Stomach (tissue), 9 donors: ENCODE measurements around the gene LRFN2. TPM values are rescaled to one million over a fixed set of nuclear protein-coding genes. Genes with fewer than 3 reads are reported as not detected.

Experiments used
- DNase-seq, 2 donors: peaks; one replicate each; pipeline versions ENCODE4 v3.0.0 to v3.0.0-alpha.2; 2013 to 2019
- H3K27ac ChIP-seq, 5 donors: fragments of 200-600 bp in 4 of 5; sonication (generic) in 4 of 5; one replicate each; pipeline ENCODE4 v1.5.1; 2013 to 2019; ENCODE audit warnings: mild to moderate bottlenecking in 1 of 5, moderate library complexity in 1 of 5
- H3K27me3 ChIP-seq, 3 donors: fragments of 200-600 bp; sonication (generic); one replicate each; pipeline ENCODE4 v1.5.1; 2017 to 2019; ENCODE audit warnings: mixed run types in 1 of 3
- H3K36me3 ChIP-seq, 4 donors: fragments of 200-600 bp; sonication (generic); 1 replicate in 3 of 4; 2 replicates in 1 of 4; pipeline ENCODE4 v1.5.1; 2016 to 2019
- H3K4me1 ChIP-seq, 4 donors: fragments of 200-600 bp; sonication (generic); one replicate each; pipeline ENCODE4 v1.5.1; 2016 to 2019
- H3K4me3 ChIP-seq, 4 donors: fragments of 200-600 bp; sonication (generic) in 3 of 4; one replicate each; pipeline ENCODE4 v1.5.1; 2016 to 2019; ENCODE audit warnings: mild to moderate bottlenecking in 1 of 4
- H3K9me3 ChIP-seq, 4 donors: fragments of 200-600 bp; sonication (generic); one replicate each; pipeline ENCODE4 v1.5.1; 2016 to 2019
- EP300 ChIP-seq: sonication (generic); formaldehyde crosslinking; IDR thresholded peaks from one replicate; pipeline ENCODE4 v1.6.1; 2017; ENCODE audit warnings: antibody characterized with exemption
- POLR2A ChIP-seq, 4 donors: fragments of 450-650 bp; IDR thresholded peaks; one replicate each; pipeline ENCODE4 v1.6.1; 2016; ENCODE audit warnings: antibody characterized with exemption in 4 of 4, control low read depth in 2 of 4, mild to moderate bottlenecking in 1 of 4, moderate library complexity in 1 of 4
- POLR2AphosphoS5 ChIP-seq, 3 donors: sonication (generic); formaldehyde crosslinking; IDR thresholded peaks; one replicate each; pipeline ENCODE4 v1.6.1; 2016; ENCODE audit warnings: antibody characterized with exemption in 3 of 3
- WGBS, 5 donors: extraction: QIAGEN DNeasy Blood & Tissue Kit in 3 of 5; methylation state at CpG; one replicate each; pipeline versions ENCODE4 v1.1.5 to v1.1.7; 2013 to 2018; 5-methylcytosine and 5-hydroxymethylcytosine counted together
- intact Hi-C: fragments of 100-400 bp; cut with DNase I; formaldehyde crosslinking; loops from one replicate; pipeline ENCODE4 v1.15.1; 2023; ENCODE audit warnings: low total_unique reads
- polyA plus RNA-seq, 3 donors: library from polyadenylated mRNA; stranded (reverse); fragments of 200-250 nt; gene quantifications; one replicate each; pipeline ENCODE4 v1.2.3, GENCODE V29; 2013
- total RNA-seq, 5 donors: library from RNA; depleted of rRNA; stranded (reverse); fragments of >200 nt; gene quantifications; one replicate each; pipeline versions ENCODE4 v1.1.0 to v1.2.3, GENCODE V29; 2014 to 2016
- TF ChIP-seq, protein P1 (sequence below), 7 experiments: fragments of 450-650 bp in 4 of 7; fragments of 200-600 bp in 3 of 7; sonication (generic) in 3 of 7; IDR thresholded peaks; one replicate each; pipeline ENCODE4 v1.5.1; 2016 to 2019; ENCODE audit warnings: antibody characterized with exemption in 7 of 7, control low read depth in 2 of 7, mild to moderate bottlenecking in 1 of 7
- donor health status: healthy with polysubstance abuse.
- donor health status: Bipolar disorder and iron deficiency.
- donor health status: healthy.

LRFN2 gene
- total and polyA plus RNA-seq, 8 donors = 0.10 TPM; not detected in 7

DNA sequence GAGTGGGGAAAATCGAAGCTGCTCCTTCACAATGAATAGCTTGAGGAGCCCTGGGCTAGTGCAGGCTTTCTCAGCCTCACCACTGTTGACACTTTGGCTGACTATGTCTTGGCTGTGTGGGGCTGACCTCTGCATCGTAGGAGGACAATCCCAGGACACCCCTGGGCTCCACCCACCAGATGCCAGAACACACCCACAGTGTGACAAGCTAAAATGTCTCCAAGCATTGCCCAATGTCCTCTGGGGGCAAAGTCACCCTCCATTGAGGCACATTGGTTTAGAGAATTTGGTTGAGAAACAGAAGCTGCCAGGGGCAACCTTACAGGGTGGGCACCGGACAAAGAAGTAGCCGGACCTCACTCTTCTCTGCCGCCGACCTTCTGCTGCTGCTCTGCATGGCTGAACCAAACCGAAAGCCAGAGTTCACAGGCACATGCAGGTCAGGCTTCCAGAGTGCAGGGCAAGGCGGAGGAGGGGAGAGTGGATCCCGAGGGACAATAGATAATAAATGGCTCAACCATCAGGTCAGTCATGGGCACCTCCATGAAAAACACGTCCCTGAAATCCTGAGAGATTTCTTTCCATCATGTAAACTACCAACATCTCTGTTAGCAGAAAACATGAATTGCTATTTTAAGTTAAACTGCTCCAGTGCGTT is 189.0 kb downstream of the LRFN2 start:
- Histone ChIP-seq H3K36me3 (no peaks in the 10 kb centered on the region), H3K4me3 (no peak overlapping the region), H3K27me3 (no peaks in the 10 kb centered on the region), H3K4me1 (peaks cover 5 to 57% (median 43%) of the 10 kb centered on the region in 4 donors), H3K27ac (no peak overlapping the region), H3K9me3 (no peaks in the 10 kb centered on the region)
- no peak for DNase-seq
- intact Hi-C loops = no loop called here
- TF ChIP-seq, protein P1, sequence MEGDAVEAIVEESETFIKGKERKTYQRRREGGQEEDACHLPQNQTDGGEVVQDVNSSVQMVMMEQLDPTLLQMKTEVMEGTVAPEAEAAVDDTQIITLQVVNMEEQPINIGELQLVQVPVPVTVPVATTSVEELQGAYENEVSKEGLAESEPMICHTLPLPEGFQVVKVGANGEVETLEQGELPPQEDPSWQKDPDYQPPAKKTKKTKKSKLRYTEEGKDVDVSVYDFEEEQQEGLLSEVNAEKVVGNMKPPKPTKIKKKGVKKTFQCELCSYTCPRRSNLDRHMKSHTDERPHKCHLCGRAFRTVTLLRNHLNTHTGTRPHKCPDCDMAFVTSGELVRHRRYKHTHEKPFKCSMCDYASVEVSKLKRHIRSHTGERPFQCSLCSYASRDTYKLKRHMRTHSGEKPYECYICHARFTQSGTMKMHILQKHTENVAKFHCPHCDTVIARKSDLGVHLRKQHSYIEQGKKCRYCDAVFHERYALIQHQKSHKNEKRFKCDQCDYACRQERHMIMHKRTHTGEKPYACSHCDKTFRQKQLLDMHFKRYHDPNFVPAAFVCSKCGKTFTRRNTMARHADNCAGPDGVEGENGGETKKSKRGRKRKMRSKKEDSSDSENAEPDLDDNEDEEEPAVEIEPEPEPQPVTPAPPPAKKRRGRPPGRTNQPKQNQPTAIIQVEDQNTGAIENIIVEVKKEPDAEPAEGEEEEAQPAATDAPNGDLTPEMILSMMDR (IDR thresholded peaks at IDR 0.05) = no peak
- TF ChIP-seq POLR2A (IDR thresholded peaks at IDR 0.05) (no peak), POLR2AphosphoS5 (IDR thresholded peaks at IDR 0.05) (no peak), EP300 (no peak)
- WGBS, 5 donors = 67 to 83% (median 77%) methylated on average over 11 of the region's 11 CpGs

DNA sequence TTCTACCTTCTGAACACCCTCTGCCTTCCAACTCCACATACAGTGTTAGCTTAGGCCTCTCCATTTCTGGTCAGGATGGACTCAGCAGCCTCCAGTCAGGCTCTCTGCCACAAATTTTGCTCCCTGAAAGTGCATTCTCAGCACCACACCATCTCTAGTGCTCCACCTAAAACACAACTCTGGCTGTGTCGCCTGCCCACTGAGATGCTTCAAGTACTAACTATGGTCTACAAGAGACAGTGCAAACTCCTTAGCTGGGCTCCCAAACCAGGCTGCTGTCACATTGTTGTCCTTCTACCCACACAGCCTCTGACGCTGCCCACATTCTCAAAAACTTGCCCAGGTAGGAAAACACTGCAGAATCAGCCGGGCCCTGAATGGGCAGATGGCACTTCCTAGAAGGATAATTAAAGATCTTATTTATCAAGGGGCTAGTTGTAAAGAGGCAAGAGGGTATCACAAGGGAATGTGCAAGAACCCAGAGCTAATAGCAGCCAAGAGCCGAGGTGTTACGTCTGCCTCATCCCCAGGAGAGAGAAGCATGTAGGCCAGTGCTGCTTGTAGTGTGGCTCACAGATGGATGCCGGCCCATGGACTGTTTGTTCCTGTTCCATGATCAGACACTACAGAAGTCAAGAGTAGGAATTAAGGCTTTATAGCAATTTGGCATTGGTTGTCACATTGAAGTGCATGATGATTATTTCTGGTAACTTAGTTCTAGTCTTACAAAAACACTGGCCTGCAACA is 189.7 kb downstream of the LRFN2 start:
- intact Hi-C loops = no loop called here
- Histone ChIP-seq H3K9me3 (no peaks in the 10 kb centered on the region), H3K4me3 (no peak overlapping the region), H3K27ac (peak overlapping the region in 4 of 5 donors; percentile 13 to 47 (median 18)), H3K36me3 (no peaks in the 10 kb centered on the region), H3K27me3 (no peaks in the 10 kb centered on the region), H3K4me1 (peaks cover 5 to 57% (median 43%) of the 10 kb centered on the region in 4 donors)
- TF ChIP-seq POLR2A (IDR thresholded peaks at IDR 0.05) = no peak
- no peak for TF ChIP-seq POLR2AphosphoS5 (IDR thresholded peaks at IDR 0.05)
- TF ChIP-seq, protein P1 (IDR thresholded peaks at IDR 0.05) = no peak
- TF ChIP-seq EP300 = no peak
- no peak for DNase-seq
- WGBS, 5 donors = 80 to 89% (median 84%) methylated on average over 6 of the region's 6 CpGs

DNA sequence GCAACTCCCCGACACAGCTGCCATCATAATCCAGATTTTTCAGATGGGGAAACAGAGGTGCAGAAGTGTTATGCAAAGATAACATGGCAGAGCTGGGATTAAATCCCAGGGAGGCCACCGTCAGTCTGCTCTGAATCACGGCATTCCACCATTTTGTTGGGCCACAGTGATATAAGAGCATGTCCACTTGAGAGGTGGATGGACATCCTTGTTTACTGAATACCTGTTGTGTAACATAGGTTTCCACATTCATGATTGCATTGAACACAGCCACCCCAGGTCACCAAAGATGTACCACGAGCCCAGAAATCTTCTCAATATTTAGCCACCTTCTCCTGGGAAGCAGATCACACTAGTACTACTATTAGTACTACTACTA is 191.5 kb downstream of the LRFN2 start:
- 60 to 83% (median 72%) methylated on average over 4 of the region's 4 CpGs for WGBS, 5 donors
- intact Hi-C loops = no loop called here
- Histone ChIP-seq H3K4me3 (no peak overlapping the region), H3K9me3 (no peaks in the 10 kb centered on the region), H3K36me3 (no peaks in the 10 kb centered on the region), H3K4me1 (peaks cover 5 to 63% (median 48%) of the 10 kb centered on the region in 4 donors), H3K27me3 (peaks cover 0 to 14% (median 0%) of the 10 kb centered on the region in 3 donors), H3K27ac (peak overlapping the region in 4 of 5 donors; percentile 38 to 66 (median 47))
- TF ChIP-seq EP300 (no peak), POLR2AphosphoS5 (IDR thresholded peaks at IDR 0.05) (no peak), POLR2A (IDR thresholded peaks at IDR 0.05) (no peak)
- TF ChIP-seq, protein P1 (IDR thresholded peaks at IDR 0.05) = no peak
- no peak for DNase-seq

DNA sequence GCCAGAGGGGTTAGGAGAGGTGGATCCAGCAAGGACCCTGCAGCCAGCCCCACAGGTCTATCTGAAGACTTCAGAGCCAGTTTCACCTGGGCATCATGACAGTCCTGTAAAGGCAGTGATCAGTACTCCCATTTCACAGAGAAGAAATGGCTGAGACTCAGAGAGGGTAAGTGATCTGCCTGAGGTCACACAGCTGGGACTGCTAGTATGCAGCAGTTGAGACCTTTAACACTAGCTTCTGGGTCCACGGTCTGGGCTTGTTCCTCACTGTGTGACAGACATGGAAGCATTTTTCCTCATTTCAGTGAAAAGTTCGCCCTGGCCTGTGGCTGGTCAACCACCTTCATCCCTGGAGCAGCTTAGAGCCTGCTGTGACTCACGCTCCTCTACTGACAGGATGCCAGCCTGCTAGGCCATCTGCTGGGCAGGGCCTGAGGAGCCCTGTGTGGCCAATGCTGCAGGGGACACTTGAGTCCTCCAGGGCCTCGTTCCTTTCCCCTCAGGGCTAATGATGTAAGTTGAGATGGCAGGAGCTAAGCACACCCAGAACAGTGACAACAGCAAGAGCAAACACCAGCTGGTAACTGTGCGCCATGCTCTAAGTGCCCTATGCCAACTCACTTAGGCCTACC is 192.0 kb downstream of the LRFN2 start:
- Histone ChIP-seq H3K4me1 (peaks cover 5 to 59% (median 44%) of the 10 kb centered on the region in 4 donors), H3K27me3 (peaks cover 0 to 17% (median 0%) of the 10 kb centered on the region in 3 donors), H3K36me3 (no peaks in the 10 kb centered on the region), H3K9me3 (no peaks in the 10 kb centered on the region), H3K4me3 (no peak overlapping the region), H3K27ac (peak overlapping the region in 2 of 5 donors; percentile 43 to 66)
- peak in 1 of 2 donors; percentile 36 for DNase-seq
- intact Hi-C loops = no loop called here
- 45 to 81% (median 59%) methylated on average over 4 to 5 of the region's 5 CpGs for WGBS, 5 donors
- TF ChIP-seq POLR2A (IDR thresholded peaks at IDR 0.05) = no peak
- TF ChIP-seq EP300 = no peak
- TF ChIP-seq, protein P1 (IDR thresholded peaks at IDR 0.05) = no peak
- no peak for TF ChIP-seq POLR2AphosphoS5 (IDR thresholded peaks at IDR 0.05)
